H9 (cell line): ENCODE results near the gene ACYP2. TPM values are rescaled to one million over a fixed set of nuclear protein-coding genes. Genes with fewer than 3 reads are reported as not detected.

Experiments
- DNase-seq: peaks from one replicate; pipeline ENCODE4 v3.0.0-alpha.2; 2017
- H2AFZ ChIP-seq: one replicate; pipeline ENCODE4 v1.6.1; 2013; ENCODE audit warnings: mild to moderate bottlenecking, low read length, control low read depth, moderate library complexity
- H2AK5ac ChIP-seq: 2 replicates; pipeline ENCODE4 v1.6.1; 2013; ENCODE audit warnings: low read length, control low read depth, mixed read lengths; ENCODE audit not compliant: insufficient read length
- H2BK120ac ChIP-seq: one replicate; pipeline ENCODE4 v1.6.1; 2013; ENCODE audit warnings: low read depth, mild to moderate bottlenecking, low read length, control low read depth, inconsistent platforms; ENCODE audit not compliant: poor library complexity, severe bottlenecking
- H2BK12ac ChIP-seq: 2 replicates; pipeline ENCODE4 v1.6.1; 2013; ENCODE audit warnings: low read length, control low read depth, mixed read lengths, low read depth; ENCODE audit not compliant: insufficient read length
- H2BK15ac ChIP-seq: 2 replicates; pipeline ENCODE4 v1.6.1; 2013; ENCODE audit warnings: low read depth, low read length, control low read depth
- H2BK20ac ChIP-seq: one replicate; pipeline ENCODE4 v1.6.1; 2013; ENCODE audit warnings: low read depth, mild to moderate bottlenecking, low read length, control low read depth, inconsistent platforms; ENCODE audit not compliant: poor library complexity, severe bottlenecking
- H2BK5ac ChIP-seq: 2 replicates; pipeline ENCODE4 v1.6.1; 2013; ENCODE audit warnings: low read length, control low read depth, mixed read lengths; ENCODE audit not compliant: insufficient read length
- H3K14ac ChIP-seq: 2 replicates; pipeline ENCODE4 v1.6.1; 2013; ENCODE audit warnings: low read length, control low read depth; ENCODE audit not compliant: insufficient read depth
- H3K18ac ChIP-seq: 2 replicates; pipeline ENCODE4 v1.6.1; 2013; ENCODE audit warnings: low read depth, mild to moderate bottlenecking, mixed read lengths, low read length, control low read depth; ENCODE audit not compliant: insufficient read length
- H3K23ac ChIP-seq: 2 replicates; pipeline ENCODE4 v1.6.1; 2013; ENCODE audit warnings: low read length, control low read depth, mixed read lengths, low read depth; ENCODE audit not compliant: insufficient read length
- H3K23me2 ChIP-seq: 2 replicates; pipeline ENCODE4 v1.6.1; 2013; ENCODE audit warnings: low read depth, mild to moderate bottlenecking, mixed read lengths, low read length, control low read depth; ENCODE audit not compliant: insufficient read length, poor library complexity, severe bottlenecking
- H3K27ac ChIP-seq: 2 replicates; pipeline ENCODE4 v1.5.1; 2013; ENCODE audit warnings: low read length, control low read depth, mixed read lengths, low read depth; ENCODE audit not compliant: insufficient read length
- H3K27me3 ChIP-seq: 2 replicates; pipeline ENCODE4 v1.6.1; 2013; ENCODE audit warnings: low read length, control low read depth, inconsistent platforms; ENCODE audit not compliant: insufficient read depth
- H3K4ac ChIP-seq: 2 replicates; pipeline ENCODE4 v1.6.1; 2013; ENCODE audit warnings: low read depth, mild to moderate bottlenecking, control low read depth, inconsistent platforms, low read length, moderate library complexity
- H3K4me1 ChIP-seq: 2 replicates; pipeline ENCODE4 v1.6.1; 2013; ENCODE audit warnings: low read length, control low read depth, inconsistent platforms; ENCODE audit not compliant: insufficient read depth
- H3K4me2 ChIP-seq: 2 replicates; pipeline ENCODE4 v1.6.1; 2013; ENCODE audit warnings: low read length, control low read depth, mixed read lengths; ENCODE audit not compliant: insufficient read length, insufficient read depth
- H3K56ac ChIP-seq: 2 replicates; pipeline ENCODE4 v1.6.1; 2013; ENCODE audit warnings: low read depth, mild to moderate bottlenecking, mixed read lengths, low read length, control low read depth; ENCODE audit not compliant: insufficient read length
- H3K79me1 ChIP-seq: 2 replicates; pipeline ENCODE4 v1.6.1; 2013; ENCODE audit warnings: low read depth, mild to moderate bottlenecking, moderate library complexity, low read length, control low read depth, inconsistent platforms; ENCODE audit not compliant: insufficient read depth, poor library complexity, severe bottlenecking
- H3K79me2 ChIP-seq: 2 replicates; pipeline ENCODE4 v1.6.1; 2013; ENCODE audit warnings: low read length, control low read depth, inconsistent platforms; ENCODE audit not compliant: insufficient read depth
- H3K9ac ChIP-seq: 2 replicates; pipeline ENCODE4 v1.6.1; 2013; ENCODE audit warnings: low read length, control low read depth, mixed read lengths; ENCODE audit not compliant: insufficient read length; ENCODE audit errors: extremely low read depth
- H3K9me3 ChIP-seq: one replicate; pipeline ENCODE4 v1.6.1; 2013; ENCODE audit warnings: low read depth, low read length, inconsistent platforms; ENCODE audit not compliant: control insufficient read depth
- H3T11ph ChIP-seq: one replicate; pipeline ENCODE4 v1.6.1; 2013; ENCODE audit warnings: mild to moderate bottlenecking, low read length, control low read depth, inconsistent platforms
- H4K20me1 ChIP-seq: one replicate; pipeline ENCODE4 v1.6.1; 2013; ENCODE audit not compliant: control insufficient read depth, insufficient read length, insufficient read depth
- H4K5ac ChIP-seq: 2 replicates; pipeline ENCODE4 v1.6.1; 2013; ENCODE audit warnings: low read depth, mild to moderate bottlenecking, mixed read lengths, low read length, control low read depth; ENCODE audit not compliant: insufficient read length
- H4K8ac ChIP-seq: replicated peaks from 2 replicates; pipeline ENCODE4 v1.6.1; 2013; ENCODE audit warnings: low read length, control low read depth, mixed read lengths, low read depth; ENCODE audit not compliant: insufficient read length
- H4K91ac ChIP-seq: 2 replicates; pipeline ENCODE4 v1.6.1; 2013; ENCODE audit warnings: low read depth, mild to moderate bottlenecking, moderate library complexity, mixed read lengths, low read length, control low read depth; ENCODE audit not compliant: insufficient read length
- H3K27ac Mint-ChIP-seq, 3 experiments: 2 replicates in 2 of 3; 3 replicates in 1 of 3; pipeline ENCODE4 v1.8.0; 2020 to 2021; ENCODE audit warnings: mixed read lengths in 3 of 3, mild to moderate bottlenecking in 1 of 3, moderate library complexity in 1 of 3
- H3K27me3 Mint-ChIP-seq: 2 replicates; pipeline ENCODE4 v1.8.0; 2021; ENCODE audit warnings: low read depth, mild to moderate bottlenecking, moderate library complexity, mixed read lengths
- H3K36me3 Mint-ChIP-seq, 3 experiments: 2 replicates in 2 of 3; 3 replicates in 1 of 3; pipeline ENCODE4 v1.8.0; 2020 to 2021; ENCODE audit warnings: low read depth in 3 of 3, mixed read lengths in 3 of 3; ENCODE audit not compliant: insufficient read depth in 1 of 3
- H3K4me1 Mint-ChIP-seq, 2 experiments: 2 replicates each; pipeline ENCODE4 v1.8.0; 2020; ENCODE audit warnings: mixed read lengths in 2 of 2
- H3K4me3 Mint-ChIP-seq, 2 experiments: 2 replicates in 1 of 2; 3 replicates in 1 of 2; pipeline ENCODE4 v1.8.0; 2020 to 2021; ENCODE audit warnings: mild to moderate bottlenecking in 2 of 2, mixed read lengths in 2 of 2, moderate library complexity in 1 of 2
- H3K9me3 Mint-ChIP-seq, 2 experiments: 2 replicates in 1 of 2; 3 replicates in 1 of 2; pipeline ENCODE4 v1.8.0; 2020; ENCODE audit warnings: mild to moderate bottlenecking in 2 of 2, mixed read lengths in 2 of 2, moderate library complexity in 1 of 2
- CTCF ChIP-seq: fragments of 200-600 bp; sonication (generic); conservative IDR thresholded peaks from 3 replicates; pipeline ENCODE4 v1.8.0; 2021; ENCODE audit warnings: antibody characterized with exemption, mild to moderate bottlenecking
- WGBS: extraction: QIAGEN DNeasy Blood & Tissue Kit; methylation state at CpG from one replicate; pipeline ENCODE4 v1.1.7; 2013; ENCODE audit warnings: missing lambda C conversion rate, low lambda C conversion rate, mixed read lengths; ENCODE audit not compliant: insufficient read length; ENCODE audit errors: extremely low coverage; 5-methylcytosine and 5-hydroxymethylcytosine counted together
- total RNA-seq: library from RNA; stranded (reverse); gene quantifications from 2 replicates; pipeline ENCODE4 v1.2.1, GENCODE V29; 2021

ACYP2 gene
- total RNA-seq, 1 experiment from 2014 or later, result 3.2 TPM

DNA sequence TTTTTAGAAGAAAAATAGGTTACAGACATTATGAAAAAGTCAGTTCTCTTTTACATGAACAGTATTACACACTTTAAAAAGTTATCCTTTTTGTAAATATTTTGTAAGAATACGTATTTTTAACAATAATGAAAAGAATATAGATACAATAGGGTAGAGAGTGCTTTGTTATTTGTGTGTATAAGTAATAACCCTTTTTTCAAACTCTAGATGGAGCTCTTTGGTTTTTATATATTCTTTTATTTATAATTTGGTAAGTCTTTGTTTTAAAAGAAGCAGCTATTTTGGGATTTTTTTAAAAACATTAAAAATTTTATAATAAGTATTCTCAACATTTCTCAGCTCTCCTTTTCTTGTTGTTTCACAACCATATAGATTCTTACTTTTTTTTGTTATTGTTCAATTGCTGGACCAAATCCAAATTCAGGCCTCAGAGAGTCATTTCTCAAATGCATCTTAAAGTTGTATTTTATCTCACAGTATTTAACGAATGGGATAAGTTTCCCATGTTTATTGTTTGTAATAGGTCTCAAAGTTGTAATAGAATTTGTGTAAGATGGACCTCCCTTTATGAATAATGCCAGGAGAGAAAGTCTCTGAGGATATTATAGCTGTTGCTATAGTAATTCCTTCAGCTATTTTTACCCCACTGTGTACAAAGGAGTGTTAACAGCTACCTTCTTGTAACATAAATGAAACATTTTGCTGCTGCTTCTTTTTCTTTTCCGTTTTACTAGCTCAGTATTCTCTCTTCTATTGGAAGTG lies 46.4 kb downstream of the ACYP2 start:
- H3K23me2 ChIP-seq, result no peaks in the 10 kb centered on the region
- Mint-ChIP-seq H3K4me3 (no peak overlapping the region), H3K27me3 (peaks cover 2% of the 10 kb centered on the region; the same call in 1 of the 2 replicates), H3K9me3 (no peaks in the 10 kb centered on the region; a peak in 1 of 5 replicates), H3K4me1 (0 out of 4 replicates have a peak, but pooled peaks cover 0 to 3% of the 10 kb centered on the region in 2 experiments), H3K36me3 (no peaks in the 10 kb centered on the region), H3K27ac (peak overlapping the region in 1 of 3 experiments; percentile 13; a peak in 1 of 7 replicates)
- H2BK5ac ChIP-seq, result no peak overlapping the region
- no peak overlapping the region for H2BK15ac ChIP-seq
- H3K79me1 ChIP-seq, result no peaks in the 10 kb centered on the region
- no peak overlapping the region for H3K4ac ChIP-seq
- H4K5ac ChIP-seq, result no peak overlapping the region
- no peak for TF ChIP-seq CTCF
- no peak overlapping the region for H4K8ac ChIP-seq
- H3K4me1 ChIP-seq, result no peaks in the 10 kb centered on the region
- no peak overlapping the region for H4K91ac ChIP-seq
- H2AK5ac ChIP-seq, result no peak overlapping the region
- no peaks in the 10 kb centered on the region for H4K20me1 ChIP-seq
- WGBS, result no CpG with 5 or more reads among the region's 3 CpGs
- no peak overlapping the region for H2BK20ac ChIP-seq
- H3K23ac ChIP-seq, result no peak overlapping the region
- no peak overlapping the region for H3K4me2 ChIP-seq
- no peak overlapping the region for H3K27ac ChIP-seq
- H2BK12ac ChIP-seq, result no peak overlapping the region
- H3K9me3 ChIP-seq, result no peaks in the 10 kb centered on the region
- H3K56ac ChIP-seq, result no peak overlapping the region
- no peak overlapping the region for H3T11ph ChIP-seq
- no peak overlapping the region for H3K9ac ChIP-seq
- no peaks in the 10 kb centered on the region for H3K27me3 ChIP-seq
- no peak overlapping the region for H2BK120ac ChIP-seq
- DNase-seq, result no peak
- H3K18ac ChIP-seq, result no peak overlapping the region
- no peak overlapping the region for H3K14ac ChIP-seq
- no peak overlapping the region for H2AFZ ChIP-seq
- H3K79me2 ChIP-seq, result no peaks in the 10 kb centered on the region
